Measurements from ENCODE around the gene TANC2.
"Not testable (repeated sequence)": the region's sequence is repeated elsewhere in the genome, so short reads cannot be mapped to it uniquely, and the experiment has no call there.

TANC2 gene

DNA sequence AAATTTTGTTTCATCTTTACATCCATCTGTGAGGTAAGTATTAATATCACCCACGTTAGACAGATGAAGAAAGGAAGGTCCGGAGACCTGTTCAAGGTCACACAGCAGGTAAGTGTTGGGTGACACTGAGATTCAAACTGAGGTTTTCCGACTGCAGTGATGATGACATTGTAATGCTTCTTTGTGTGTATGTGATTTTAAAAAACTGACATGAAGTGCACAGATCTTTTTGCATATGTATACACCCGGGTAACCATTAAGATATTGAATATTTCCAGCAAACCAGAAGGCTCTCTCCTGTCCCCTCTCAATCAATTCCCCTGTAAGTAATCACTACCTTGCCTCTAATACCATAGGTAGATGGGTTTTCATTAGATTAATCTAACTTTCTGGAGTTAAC is 1.5 kb upstream of the TANC2 start:
- DNase-seq (ENCODE audit: low spot score): no peak

DNA sequence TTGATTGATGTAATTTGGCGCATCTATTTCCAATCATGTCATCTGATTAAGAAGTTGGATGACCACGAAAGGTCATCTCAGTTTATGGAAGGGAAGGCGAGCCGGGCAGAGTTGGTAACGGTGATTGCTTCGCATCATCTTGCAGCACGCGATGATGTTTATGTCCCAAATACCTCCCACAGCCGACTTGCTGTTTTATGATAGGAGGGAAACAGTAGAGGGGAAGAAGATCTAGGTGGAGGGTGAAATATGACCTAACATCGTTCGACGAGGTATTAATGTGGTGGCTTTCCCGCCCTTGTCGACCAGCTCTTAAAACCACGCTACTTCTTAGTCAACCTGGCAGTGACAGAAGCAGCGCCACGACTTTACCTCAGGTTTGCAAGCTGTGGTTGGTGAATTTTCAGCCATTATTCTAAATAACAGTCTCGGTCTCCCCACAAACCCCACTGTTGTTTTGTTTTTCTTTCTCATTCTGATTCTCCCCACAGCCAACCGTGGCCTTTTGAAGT is 805 bp upstream of the TANC2 start:
- no peak for DNase-seq (ENCODE audit: low spot score)

DNA sequence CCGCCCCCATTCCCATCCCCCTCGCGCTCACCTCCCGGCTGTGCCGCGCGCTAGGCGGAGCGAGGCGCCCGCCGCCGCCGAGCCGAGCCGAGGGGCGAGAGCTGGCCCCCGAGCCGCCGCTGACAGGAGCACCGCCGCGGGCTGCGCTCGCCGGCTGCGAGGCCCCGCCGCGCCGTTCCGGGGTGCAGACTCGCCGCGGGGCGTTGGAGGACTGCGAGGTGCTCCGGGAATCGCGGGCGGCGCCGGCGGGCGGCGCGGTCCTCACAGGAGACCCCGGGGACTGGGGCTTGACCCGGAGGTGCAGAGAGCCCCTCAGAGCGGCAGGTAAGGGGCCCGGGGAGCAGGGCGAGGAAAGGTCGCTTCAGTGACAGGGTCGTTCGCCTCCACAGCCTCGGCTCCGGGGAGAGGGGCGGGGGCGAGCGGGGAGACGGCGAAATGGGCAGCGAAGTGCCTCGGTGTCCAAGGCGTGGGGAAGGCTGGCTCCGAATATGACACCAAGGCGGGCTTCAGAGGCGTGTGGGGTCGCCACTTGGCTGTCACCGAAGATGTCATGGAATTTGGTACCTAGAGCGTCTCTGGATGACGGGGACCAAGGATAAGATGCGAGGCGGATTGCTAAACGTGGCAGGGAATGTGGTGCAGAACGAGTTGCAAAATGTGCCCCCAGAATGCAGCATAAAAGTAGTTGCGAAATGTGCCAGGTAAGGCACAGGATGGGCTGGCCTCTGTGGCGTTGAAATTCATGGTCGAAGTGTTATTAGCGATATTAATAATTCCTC is 580 bp downstream of the TANC2 start:
- DNase-seq (ENCODE audit: low spot score): peak; percentile 45

DNA sequence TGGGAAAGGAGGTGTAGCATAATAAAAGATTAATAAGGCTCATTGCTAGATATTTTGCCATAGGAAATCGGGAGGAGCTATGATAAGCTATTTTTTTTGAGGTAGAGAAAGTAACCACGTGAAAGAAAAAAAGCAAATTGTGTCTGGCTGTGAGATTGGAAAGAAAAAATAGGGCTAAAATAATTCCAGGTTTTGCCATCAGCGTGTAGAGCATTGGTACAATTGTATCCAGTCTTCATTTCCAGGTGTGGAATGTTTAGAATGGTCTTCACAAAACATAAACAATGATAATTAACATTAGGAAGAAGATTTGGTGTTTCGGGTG is 1.1 kb downstream of the TANC2 start:
- DNase-seq (ENCODE audit: low spot score): no peak

DNA sequence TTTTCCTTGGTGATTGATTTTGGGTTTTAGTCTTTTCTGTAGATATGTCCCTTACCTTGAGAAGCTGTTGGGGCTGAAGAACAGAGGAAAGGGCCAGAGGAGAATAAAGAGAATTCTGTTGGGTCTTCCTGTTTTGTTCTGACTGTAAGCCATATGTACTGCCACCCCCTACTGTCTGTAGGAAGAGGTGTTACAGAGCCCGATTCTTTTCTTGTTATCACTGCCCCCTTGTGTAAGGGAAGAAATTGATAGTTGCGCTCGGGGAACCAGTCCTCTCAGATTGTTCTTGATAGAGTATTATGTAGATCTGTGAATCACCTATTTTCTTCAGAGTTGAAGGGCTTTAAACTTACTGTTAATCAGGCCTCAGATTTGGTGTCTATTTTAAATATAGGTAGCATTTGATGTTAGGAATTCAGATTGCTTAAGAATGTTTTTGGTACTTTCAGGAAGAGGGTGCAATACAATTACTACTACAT is 2.4 kb downstream of the TANC2 start:
- peak; percentile 87 for DNase-seq (ENCODE audit: low spot score)

- DNase-seq (ENCODE audit: low spot score): no peak
Measured at GRCh38 chr17:62970610-62971009, 4.6 kb downstream of the TANC2 start.

- no peak for DNase-seq (ENCODE audit: low spot score)
Measured at GRCh38 chr17:62971853-62972252, 5.8 kb downstream of the TANC2 start.

DNA sequence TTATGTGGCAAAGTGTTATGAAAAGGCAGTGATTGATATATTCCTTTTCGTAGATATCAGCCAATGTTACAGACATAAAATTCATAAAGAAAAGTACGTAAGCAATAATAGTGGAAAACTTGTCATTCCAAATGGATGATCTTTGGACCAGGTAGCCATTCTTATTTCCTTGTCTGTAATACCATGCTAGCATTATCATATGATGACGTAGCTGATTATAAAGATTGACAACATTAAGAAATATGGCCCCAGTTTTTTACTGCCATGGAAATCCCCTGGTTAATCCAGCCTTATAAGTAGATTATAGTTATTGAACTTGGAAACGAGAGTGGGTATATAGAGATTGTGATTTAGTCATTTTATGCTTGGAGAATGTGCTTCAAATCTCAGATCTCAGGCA is 8.8 kb downstream of the TANC2 start:
- DNase-seq (ENCODE audit: low spot score): no peak

GRCh38 chr17:62975206-62975605 is 9.2 kb downstream of the TANC2 start:
- DNase-seq (ENCODE audit: low spot score): no peak

DNA sequence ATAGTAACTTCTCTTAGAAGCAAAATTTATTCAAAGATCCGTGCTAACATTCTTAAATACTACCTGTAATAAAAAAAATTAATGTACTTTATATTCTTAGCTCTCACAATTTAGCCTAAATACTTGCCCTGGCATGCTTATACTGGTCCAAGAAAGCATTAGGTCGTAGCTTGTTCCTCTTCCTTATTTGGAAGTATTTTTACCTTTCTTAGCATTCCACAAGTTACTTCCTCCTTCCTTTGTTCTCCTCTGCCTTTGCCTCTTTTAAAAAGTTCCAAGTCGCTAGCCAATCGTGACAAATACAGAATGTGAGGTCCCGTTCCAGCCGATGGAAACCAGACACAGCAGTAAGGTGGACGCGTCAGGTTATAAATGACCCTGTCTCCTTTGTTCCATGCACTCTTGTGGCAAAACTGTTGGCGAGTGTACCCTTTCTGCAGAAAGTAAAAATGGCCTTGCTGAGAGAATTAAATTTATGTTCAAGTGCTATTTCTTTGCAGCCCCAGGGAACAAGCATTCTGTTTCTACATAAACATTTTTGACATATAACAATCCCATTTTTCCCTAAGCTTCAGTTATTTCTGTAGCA is 10.7 kb downstream of the TANC2 start:
- not testable (repeated sequence) for DNase-seq (ENCODE audit: low spot score)

DNA sequence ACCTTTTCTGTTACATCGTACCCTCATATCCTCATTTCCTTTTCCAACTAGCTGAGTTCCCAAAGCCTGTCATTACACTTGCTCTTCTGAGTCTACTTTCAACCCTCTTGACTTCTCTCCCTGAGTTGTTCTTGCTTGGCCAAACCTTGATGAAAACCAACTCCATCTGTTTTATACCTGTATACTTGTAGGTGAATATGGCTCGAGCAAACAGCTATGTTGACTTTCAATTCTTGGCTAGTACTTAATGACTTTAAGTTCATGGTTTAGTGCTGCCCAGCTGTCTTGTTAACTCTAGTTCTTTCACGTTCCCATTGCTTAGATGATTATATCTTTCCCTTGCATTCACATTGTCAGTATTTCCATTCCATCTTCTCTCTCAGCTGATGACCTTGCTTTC is 14.8 kb downstream of the TANC2 start:
- DNase-seq (ENCODE audit: low spot score): no peak

- DNase-seq (ENCODE audit: low spot score): no peak
Measured at GRCh38 chr17:62981933-62982332, 15.9 kb downstream of the TANC2 start.

DNA sequence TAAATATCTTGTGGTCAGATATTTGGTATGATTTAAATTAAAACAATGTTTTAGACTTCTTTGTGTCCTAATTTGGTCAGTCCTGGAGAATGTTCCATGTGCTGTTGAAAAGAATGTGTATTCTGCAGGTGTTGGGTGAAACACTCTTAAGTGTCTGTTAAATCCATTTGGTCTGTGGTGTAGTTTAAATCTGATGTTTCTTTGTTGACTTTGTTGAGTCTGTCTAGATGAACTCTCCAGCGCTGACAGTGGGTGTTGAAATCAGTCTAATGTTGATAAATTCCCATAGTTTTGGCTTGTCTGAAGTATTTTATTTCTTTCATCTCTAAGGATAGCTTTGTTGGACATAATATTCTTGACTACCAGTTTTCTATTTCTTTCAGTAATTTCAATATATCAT is 18.8 kb downstream of the TANC2 start:
- no peak for DNase-seq (ENCODE audit: low spot score)

GRCh38 chr17:62986549-62986948 is 20.5 kb downstream of the TANC2 start:
- no peak for DNase-seq (ENCODE audit: low spot score)

DNA sequence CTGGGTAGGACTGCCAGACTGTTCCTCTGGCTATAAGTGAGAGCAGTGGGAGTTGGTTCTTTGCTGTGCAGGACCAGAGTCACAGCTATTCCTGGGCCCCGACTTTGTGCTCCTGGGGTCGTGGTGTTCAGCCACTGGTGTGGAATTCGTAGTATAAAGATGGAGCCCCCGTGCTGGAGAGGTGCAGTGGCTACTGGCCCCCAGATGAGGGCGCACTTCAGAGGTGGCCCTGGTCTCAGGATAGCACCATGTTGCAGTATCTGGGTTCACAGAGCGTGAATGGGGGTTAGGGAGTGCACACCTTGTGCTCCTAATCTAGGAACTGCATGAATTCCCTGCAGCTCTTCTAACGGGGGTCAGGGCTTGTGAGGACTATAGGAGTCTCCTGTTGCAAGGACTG is 21.1 kb downstream of the TANC2 start:
- DNase-seq (ENCODE audit: low spot score): peak; percentile 51

GRCh38 chr17:62989501-62989900 is 23.5 kb downstream of the TANC2 start:
- DNase-seq (ENCODE audit: low spot score): no peak

DNA sequence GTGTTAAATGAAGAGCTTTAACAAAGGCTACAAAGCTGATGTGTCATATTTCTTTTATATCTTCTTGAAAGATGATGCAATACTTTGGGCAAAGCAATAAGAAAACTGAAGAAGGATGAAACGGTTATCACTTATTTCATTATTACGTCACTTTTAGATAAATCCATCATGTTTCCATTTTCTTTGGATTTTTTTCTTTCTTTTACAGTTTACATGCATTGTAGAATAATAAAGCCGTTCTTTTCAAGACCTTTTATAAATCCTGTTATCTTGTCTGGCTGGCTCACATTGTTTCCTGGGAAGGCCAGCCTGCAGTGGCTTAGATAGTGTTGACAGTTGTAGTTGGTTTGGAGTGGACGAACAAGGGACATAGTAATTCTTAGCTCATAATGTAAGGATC is 28.9 kb downstream of the TANC2 start:
- no peak for DNase-seq (ENCODE audit: low spot score)

GRCh38 chr17:62995377-62995885 is 29.4 kb downstream of the TANC2 start:
- DNase-seq (ENCODE audit: low spot score): peak; percentile 38

GRCh38 chr17:62996221-62996620 is 30.2 kb downstream of the TANC2 start:
- no peak for DNase-seq (ENCODE audit: low spot score)

DNA sequence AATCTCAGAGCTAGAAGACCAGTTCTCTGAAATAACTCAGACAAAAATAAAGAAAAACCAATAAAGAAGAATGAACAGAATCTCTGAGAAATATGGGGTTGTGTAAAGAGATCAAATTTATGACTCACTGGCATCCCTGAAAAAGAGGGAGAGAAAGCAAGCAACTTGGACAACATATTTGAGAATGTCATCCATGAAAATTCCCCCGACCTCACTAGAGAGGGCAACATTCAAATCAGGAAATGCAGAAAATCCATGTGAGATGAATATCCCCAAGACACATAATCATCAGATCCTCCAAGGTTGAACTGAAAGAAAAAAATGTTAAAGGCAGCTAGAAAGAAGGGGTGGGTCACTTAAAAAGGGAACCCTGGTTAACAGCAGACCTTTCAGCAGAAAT is 32.1 kb downstream of the TANC2 start:
- no peak for DNase-seq (ENCODE audit: low spot score)

DNA sequence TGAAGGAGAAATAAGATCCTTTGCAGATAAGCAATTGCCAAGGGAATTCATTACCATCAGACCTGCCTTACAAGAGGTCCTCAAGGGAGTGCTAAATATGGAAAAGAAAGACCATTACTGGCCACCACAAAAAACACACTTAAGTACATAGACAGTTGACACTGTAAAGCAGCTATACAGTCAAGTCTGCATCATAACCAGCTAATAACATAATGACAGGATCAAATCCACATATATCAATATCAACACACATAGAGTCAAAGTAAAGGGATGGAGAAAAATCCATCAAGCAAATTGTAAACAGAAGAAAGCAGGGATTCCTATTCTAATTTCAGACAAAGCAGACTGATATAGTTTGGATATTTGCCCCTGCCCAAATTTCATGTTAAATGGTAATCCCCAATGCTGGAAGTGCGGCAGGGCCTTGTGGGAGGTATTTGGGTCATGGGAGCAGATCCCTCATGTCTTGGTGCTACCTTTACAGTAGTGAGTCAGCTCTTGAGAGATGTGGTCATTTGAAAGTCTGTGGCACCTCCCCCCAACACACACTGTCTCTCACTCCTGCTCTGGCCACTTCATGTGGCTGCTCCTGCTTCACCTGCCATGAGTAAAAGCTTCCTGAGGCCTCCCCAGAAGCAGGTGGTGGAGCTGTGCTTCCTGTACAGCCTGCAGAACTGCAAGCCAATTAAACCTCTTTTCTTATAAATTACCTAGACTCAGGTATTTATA is 32.8 kb downstream of the TANC2 start:
- no peak for DNase-seq (ENCODE audit: low spot score)

- DNase-seq (ENCODE audit: low spot score): no peak
Measured at GRCh38 chr17:62999736-63000135, 33.7 kb downstream of the TANC2 start.
